DMS53 treated with DMSO at 0.1 percent for 48 hours (cell line): ENCODE data around the gene ZNF862.

Experiments
- DNase-seq: peaks from one replicate; lab custom pipeline; 2025; ENCODE audit not compliant: unreplicated experiment; lab: John Stamatoyannopoulos, UW

ZNF862 gene

DNA sequence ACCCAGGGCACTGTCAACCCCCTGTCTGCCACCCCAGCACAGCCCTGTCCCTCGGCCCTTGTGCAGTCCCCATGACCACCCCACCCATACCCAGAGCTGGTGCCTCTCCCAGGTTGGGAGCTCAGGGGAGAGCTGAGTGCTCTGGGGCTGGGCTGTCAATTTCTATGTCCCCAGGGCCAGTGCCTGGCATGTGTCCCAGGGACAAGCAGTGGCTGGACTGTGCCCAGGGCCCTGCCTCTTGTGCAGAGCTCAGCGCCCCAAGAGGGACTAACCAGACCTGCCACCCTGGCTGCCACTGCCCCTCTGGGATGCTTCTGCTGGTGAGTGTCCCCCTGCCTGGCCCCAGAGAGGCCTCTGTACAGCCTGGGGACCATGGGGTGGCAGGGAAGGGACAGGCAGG is 29.0 kb upstream of the ZNF862 start:
- DNase-seq, result no peak

DNA sequence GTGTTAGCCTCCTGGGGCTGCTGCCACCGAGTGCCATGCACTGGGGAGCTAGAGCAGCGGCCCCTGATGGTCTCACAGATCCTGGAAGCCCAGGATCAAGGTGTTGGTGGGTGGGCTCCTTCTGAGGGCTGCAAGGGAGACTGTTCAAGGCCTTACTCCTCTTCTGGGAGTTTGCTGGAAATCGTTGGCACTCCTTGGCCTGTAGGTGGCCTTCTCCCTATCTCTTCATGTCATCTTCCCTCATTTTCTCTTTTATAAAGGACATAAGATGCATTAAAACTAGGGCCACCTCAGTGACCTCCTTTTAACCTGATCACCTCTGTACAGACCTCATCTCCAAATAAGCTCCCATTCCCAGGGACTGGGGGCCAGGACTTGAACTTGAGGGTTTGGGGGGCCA is 27.0 kb upstream of the ZNF862 start:
- no peak for DNase-seq

DNA sequence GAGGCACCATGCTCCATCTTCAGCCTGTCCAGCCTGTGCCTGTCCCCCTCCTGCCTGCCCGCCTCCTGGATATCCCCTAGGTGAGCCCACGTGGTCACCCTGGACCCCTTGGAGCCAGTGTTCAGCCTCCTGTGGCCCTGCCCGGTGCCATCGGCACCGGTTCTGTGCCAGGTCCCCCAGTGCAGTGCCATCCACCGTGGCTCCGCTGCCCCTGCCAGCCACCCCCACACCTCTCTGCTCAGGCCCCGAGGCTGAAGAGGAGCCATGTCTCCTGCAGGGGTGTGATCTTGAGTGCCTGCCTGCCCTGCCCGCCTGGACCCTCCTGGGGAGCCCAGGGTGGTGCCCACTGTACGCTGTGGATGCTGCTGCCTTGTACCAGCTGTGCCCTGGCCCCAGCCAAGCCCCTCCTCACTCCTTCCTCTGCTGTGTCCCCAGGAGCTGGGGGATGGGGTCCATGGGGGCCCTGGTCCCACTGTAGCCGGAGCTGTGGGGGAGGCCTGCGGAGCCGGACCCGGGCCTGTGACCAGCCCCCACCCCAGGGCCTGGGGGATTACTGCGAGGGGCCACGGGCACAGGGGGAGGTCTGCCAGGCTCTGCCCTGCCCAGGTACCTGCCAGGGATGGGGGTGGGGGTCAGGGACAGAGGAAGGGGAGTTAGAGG is 26.2 kb upstream of the ZNF862 start:
- DNase-seq, result no peak

DNA sequence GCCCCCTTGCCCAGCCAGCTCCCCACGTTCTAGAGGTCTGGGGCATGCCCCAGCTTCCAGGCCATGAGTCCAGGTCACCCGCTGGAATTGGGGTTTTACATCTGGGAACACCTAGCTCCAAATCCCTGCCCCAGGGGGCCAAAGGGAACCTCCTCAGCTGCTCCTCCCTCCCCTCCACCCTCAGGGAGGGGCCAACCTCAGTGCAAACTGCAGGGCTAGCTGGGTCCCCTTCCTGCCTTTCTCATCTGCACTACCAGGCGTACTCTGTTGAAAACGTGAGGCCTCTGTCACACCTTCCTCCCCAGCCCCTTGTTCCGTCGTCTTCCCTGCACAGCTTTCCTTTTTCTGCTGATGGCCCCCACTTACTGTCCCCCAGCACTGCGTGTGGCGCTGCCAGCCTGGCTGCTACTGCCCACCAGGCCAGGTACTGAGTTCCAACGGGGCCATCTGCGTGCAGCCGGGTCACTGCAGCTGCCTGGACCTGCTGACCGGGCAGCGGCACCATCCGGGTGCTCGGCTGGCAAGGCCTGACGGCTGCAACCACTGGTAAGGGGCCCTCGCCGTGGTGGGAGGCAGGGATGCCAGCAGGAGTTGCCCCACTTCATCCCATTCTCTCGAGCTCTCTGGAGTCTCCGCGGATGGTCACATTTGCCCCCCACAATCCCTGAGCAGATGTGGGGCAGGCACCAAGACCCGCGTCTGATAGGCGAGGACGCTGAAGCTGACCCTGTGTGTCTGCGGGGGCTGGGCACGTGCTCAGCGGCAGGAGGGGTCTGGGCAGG is 24.7 kb upstream of the ZNF862 start:
- no peak for DNase-seq

DNA sequence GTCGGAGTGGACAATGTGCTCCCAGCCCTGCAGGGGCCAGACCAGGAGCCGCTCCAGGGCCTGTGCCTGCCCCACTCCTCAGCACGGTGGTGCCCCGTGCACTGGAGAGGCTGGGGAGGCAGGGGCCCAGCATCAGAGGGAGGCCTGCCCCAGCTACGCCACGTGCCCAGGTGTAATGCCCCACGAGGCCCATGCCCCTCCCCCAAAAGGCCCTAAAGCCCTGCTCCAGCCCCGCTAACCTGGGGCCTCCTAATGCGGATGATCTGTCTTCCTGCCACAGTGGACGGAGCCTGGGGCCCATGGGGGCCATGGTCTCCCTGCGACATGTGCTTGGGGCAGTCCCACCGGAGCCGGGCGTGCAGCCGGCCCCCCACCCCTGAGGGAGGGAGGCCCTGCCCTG is 23.7 kb upstream of the ZNF862 start:
- DNase-seq, result no peak

DNA sequence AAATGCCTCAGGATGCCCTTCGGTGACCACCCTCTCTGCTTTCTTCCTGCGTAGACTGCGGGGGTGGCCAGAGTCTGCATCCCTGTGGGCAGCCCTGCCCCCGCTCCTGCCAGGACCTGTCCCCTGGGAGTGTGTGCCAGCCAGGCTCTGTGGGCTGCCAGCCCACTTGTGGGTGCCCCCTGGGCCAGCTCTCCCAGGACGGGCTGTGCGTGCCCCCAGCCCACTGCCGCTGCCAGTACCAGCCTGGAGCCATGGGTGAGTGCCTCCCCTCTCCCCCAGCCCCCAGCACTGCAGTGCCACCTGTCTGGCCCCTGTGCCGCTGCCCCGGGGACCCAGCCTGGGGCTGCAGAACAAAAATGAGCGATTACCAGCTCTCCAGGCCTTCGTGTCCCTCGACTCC is 23.1 kb upstream of the ZNF862 start:
- DNase-seq, result no peak

DNA sequence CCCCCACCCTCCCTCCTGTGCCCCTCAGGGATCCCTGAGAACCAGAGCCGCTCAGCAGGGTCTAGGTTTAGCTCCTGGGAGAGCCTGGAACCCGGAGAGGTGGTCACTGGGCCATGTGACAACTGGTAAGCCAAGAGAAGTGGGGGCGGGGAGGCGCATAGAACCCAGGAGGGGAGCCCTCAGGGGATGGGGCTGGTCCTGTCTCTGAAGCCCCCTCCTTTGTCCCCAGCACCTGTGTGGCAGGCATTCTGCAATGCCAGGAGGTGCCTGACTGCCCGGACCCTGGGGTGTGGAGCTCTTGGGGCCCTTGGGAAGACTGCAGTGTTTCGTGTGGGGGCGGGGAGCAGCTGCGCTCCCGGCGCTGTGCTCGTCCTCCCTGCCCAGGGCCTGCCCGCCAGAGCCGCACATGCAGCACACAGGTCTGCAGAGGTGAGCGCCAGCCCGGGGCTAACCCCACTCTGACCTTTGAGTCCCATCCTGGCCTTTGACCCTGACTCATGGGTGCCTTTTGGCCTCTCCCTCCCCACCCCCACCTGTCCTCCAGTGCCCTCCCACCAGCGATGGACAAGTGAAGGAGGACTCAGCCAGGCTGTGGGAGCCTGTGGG is 22.4 kb upstream of the ZNF862 start:
- no peak for DNase-seq

DNA sequence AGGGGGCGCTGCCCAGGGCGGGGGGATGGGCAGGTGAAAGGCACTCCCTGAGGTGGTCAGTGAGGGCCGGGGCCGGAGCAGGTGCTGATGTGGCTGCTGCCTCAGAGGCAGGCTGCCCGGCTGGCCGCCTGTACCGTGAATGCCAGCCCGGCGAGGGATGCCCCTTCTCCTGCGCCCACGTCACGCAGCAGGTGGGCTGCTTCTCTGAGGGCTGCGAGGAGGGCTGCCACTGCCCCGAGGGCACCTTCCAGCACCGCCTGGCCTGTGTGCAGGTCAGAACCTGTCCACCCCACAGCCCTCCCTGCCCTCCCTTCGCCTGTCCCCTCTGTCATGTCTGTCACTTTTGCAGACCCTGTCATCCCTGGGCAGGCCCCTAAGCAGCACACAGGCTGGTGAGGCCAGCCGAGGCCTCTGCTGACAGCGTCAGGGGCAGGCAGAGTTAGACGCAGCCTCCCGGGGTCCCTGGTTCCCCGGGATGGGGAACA is 21.9 kb upstream of the ZNF862 start:
- no peak for DNase-seq

DNA sequence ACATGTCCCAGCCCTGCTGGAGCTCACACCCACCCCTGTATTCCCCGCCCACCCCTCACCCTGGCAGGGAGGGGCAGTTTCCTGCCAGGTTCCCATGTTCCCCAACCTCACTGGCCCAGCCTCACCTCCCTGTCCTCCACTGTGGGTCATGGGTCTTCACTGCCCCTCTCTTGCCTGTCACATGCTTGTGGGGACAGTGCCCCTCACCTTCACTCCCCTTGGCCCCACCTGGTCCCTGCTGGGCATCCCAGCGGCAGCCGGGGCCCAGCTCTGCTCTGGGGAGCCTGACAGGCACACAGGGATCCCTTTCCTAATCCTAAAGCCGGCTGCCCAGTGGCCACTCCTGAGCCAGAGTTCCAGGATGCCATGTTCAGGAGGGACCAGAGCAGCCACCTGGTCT is 21.4 kb upstream of the ZNF862 start:
- no peak for DNase-seq

DNA sequence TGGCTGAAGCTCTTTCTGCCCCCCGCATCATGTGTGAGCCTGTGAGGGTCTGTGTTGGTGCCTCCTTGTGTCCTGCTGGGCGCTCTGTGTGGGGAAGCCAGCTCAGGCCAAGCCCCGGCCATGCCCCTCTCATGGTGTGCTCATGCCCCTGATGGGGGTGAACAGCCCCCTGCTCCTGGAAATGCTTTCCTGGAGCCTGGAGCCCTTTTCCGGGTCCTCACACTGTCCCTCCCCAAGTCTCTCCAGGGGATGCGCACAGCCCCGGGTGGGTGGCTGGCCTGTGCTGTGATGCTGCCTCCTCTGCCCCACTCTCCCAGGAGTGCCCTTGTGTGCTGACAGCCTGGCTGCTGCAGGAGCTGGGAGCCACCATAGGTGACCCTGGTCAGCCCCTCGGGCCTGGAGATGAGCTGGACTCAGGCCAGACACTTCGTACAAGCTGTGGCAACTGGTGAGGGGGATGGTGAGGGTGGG is 20.8 kb upstream of the ZNF862 start:
- DNase-seq, result no peak

DNA sequence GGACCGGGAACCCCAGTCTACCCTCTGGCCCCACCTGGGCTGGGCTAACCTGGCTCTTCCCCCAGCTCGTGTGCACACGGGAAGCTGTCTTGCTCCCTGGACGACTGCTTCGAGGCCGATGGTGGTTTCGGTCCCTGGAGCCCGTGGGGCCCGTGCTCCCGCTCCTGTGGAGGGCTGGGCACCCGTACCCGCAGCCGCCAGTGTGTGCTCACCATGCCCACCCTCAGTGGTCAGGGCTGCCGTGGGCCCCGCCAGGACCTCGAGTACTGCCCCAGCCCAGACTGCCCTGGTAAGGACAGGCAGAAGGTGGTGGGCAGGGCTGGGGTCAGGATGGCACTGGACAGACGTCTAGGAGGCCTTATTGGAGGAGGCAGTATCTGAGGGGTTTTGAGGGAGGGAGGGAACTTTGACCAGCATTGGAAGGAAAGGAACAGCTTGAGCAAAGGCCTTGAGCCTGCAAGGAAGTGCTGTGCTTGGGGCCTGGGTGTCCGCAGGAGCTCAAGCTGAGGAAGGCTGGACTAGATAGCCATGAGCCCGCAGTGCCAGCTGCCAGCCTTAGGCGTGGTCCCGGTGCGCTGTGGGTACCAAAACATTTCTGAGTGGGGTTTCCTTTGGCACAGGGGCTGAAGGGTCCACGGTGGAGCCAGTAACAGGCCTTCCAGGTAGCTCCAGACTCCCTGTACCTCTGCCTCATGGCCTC is 20.2 kb upstream of the ZNF862 start:
- DNase-seq, result no peak

DNA sequence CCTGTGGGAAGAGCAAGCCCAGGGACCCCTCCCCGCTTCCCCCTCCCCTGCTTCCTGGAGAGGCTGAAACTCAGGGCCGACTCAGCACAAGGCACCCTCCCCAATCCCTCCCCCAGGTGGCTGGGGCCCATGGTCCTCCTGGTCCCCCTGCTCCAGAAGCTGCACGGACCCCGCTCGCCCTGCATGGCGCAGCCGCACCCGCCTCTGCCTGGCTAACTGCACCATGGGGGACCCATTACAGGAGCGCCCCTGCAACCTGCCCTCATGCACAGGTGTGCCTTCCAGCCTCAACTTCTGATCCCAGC is 19.7 kb upstream of the ZNF862 start:
- DNase-seq, result no peak

DNA sequence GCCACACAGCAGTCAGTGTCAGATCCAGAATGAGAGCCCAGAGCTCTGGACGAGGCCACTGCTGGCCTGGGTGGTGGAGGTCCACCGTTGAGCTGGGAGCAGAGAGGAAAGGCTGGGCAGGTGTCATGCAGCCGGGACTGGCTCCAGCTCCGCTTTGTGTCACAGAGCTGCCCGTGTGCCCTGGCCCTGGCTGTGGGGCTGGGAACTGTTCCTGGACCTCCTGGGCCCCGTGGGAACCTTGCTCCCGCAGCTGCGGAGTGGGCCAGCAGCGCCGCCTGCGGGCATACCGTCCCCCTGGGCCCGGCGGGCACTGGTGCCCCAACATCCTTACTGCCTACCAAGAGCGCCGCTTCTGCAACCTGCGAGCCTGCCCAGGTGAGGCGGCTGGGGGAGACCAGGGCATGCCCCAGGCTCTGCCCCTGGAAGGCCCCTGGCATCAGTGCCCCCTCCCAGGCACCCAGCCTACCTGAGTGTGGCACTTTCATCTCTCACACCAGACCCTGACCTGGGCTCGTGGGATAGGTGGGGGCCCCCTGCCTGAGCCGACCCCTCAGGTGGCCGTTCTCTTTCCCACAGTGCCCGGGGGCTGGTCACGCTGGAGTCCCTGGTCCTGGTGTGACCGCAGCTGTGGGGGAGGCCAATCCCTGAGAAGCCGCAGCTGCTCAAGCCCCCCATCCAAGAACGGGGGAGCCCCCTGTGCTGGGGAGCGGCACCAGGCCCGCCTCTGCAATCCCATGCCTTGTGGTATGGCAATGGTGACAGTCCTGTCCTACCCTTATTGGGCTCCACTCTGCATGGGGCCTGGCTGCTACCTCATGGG is 18.8 kb upstream of the ZNF862 start:
- DNase-seq, result no peak

DNA sequence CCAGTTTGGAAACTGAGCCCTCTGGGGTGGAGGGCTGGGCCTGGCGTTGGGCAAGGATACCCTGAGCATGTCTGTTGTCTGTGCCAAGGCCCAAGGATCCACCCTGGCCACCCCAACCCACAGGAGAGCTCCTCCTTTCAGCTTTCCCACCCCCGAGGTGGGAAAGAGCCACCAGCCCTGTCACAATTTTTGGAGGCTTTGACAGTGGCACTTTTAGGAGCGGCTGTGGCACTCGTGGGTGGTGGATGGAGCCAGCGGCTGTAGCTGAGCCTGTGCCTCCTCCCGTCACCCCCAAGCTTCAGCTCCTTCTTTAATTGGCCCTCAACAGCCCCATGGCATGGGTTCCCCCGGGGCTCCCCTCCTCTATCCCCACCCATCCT is 18.2 kb upstream of the ZNF862 start:
- no peak for DNase-seq

DNA sequence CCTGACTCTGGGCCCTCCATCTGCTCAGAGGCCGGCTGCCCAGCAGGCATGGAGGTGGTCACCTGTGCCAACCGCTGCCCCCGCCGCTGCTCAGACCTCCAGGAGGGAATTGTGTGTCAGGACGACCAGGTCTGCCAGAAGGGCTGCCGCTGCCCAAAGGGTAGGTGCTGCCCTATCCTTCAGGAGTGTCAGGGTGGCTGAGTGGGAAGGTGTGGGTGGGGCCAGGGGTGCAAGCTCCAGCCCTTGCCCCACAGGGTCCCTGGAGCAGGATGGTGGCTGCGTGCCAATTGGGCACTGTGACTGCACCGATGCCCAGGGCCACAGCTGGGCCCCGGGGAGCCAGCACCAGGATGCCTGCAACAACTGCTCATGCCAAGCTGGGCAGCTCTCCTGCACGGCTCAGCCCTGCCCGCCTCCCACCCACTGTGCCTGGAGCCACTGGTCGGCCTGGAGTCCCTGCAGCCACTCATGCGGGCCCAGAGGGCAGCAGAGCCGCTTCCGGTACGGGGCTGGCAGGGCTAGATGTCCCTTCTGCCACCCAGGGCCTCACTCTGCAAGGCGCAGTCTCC is 17.5 kb upstream of the ZNF862 start:
- no peak for DNase-seq

DNA sequence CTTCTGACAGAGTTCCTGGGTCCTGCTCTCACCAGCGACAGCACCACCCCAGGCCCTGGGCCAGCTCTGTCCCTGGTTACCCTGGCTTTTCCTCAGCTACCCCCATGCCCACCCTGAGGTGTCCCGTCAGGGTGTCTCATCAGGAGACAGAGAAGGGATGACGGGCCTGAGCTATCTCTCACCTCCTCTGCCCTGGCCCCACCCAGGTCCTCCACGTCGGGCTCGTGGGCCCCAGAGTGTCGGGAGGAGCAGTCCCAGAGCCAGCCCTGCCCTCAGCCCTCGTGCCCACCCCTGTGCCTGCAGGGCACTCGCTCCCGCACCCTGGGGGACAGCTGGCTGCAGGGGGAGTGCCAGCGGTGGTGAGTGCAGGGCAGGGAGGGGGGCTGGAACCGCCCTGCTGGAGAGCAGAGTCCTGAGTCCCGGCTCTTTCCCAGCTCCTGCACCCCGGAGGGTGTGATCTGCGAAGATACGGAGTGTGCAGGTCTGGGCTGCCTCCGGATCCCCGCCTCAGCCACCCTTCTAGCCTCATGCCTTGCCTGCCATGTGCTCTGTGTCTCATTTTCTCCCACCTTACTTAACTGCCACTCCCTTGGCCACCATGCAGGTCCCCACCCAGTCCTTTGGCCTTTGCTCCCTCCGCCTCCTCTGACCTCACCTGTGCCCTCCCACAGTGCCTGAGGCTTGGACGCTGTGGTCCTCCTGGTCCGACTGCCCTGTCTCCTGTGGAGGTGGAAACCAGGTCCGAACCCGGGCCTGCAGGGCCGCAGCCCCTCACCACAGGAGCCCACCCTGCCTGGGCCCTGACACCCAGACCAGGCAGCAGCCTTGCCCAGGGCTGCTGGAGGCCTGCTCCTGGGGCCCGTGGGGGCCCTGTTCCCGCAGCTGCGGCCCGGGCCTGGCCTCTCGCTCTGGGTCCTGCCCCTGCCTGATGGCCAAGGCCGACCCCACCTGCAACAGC is 16.7 kb upstream of the ZNF862 start:
- no peak for DNase-seq

DNA sequence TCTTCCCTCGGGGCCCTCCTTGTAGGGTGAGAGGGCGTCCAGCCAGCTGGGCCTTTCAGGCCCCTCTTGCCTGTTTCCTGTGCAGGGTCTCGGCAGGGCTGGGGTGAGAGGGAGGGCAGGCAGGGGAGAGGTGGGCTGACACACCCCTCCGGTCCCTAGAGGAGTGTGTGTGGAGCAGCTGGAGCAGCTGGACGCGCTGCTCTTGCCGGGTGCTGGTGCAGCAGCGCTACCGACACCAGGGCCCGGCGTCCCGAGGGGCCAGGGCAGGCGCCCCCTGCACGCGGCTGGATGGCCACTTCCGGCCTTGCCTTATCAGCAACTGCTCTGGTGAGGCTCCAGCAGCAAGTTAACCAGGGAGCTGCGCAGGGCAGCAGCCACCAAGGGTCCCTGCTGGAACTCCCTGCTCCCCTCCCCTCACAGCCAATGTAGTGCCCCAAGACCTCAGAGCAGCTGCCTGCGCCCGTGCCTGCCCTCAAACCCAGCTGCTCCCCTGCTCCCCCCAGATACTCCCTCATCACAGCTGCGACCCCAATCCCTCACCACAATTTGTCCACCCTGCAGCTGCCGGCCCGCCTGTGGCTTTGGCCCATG is 15.7 kb upstream of the ZNF862 start:
- DNase-seq, result no peak

DNA sequence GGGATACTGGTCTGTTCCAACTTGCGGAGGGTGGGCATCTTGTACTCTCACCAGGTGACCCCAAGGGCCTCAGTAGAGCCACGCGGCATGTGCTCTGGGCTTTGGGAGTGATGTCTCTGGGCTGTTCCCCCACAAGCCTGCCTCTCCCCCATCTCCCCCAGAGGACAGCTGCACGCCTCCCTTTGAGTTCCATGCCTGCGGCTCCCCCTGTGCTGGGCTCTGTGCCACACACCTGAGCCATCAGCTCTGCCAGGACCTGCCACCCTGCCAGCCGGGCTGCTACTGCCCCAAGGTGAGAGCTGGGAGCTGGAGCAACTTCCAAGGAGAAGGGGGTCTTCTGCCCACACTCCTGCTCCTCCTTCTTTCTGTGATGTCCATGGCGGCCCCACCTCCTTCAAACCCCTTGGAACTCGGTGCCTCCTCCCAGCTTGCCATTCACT is 15.0 kb upstream of the ZNF862 start:
- no peak for DNase-seq

DNA sequence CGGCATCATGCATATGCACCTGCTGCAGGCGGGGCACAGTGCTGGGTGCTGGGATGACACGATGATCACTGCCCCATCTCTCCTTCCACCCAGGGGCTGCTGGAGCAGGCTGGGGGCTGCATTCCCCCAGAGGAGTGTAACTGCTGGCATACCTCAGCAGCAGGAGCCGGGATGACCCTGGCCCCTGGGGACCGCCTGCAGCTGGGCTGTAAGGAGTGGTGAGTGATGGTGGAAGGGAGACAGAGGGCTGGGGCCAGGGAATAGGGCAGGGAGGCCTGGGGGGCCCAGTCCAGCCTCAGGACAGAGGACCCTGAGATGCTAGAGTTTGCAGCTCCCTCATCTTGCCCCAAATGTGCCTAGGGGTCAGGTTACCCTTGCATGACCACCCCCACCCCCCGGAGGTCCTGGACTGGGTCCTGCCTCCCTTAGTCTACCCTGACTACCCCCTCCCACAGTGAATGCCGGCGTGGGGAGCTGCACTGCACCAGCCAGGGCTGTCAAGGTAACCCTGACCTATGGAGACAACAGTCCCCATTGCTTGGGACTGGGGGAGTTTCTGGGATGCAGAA is 14.5 kb upstream of the ZNF862 start:
- no peak for DNase-seq
